NB4 (cell line): ENCODE data around the gene PRR19.
"Not testable (repeated sequence)": the region's sequence is repeated elsewhere in the genome, so short reads cannot be mapped to it uniquely, and the experiment has no call there.

Source experiments
- DNase-seq: peaks from one replicate; pipeline ENCODE4 v3.0.0; 2010; ENCODE audit warnings: low read depth
- H3K4me3 ChIP-seq: one replicate; pipeline ENCODE4 v1.5.1; 2011; ENCODE audit warnings: mild to moderate bottlenecking, low read depth, low read length, moderate library complexity
- CTCF ChIP-seq: IDR thresholded peaks from one replicate; pipeline ENCODE4 v1.5.1; 2012; ENCODE audit warnings: low read depth, low read length
- MAX ChIP-seq: IDR thresholded peaks from 2 replicates; pipeline ENCODE4 v1.6.1; 2011; ENCODE audit warnings: low read depth, low read length
- MYC ChIP-seq: IDR thresholded peaks from 2 replicates; pipeline ENCODE4 v1.6.1; 2011; ENCODE audit warnings: low read depth, low read length
- POLR2A ChIP-seq: IDR thresholded peaks from 2 replicates; pipeline ENCODE4 v1.6.1; 2011; ENCODE audit warnings: mild to moderate bottlenecking; ENCODE audit not compliant: insufficient read length; ENCODE audit errors: extremely low read depth

PRR19 gene

GRCh38 chr19:42326969-42327368 is 25.0 kb downstream of the PRR19 start:
- TF ChIP-seq MAX (no peak), POLR2A (no peak), MYC (no peak), CTCF (no peak)
- DNase-seq = no peak
- H3K4me3 ChIP-seq = no peak overlapping the region

GRCh38 chr19:42327381-42327780 is 25.4 kb downstream of the PRR19 start:
- H3K4me3 ChIP-seq = no peak overlapping the region
- TF ChIP-seq MYC = no peak
- TF ChIP-seq MAX = no peak
- TF ChIP-seq POLR2A = no peak
- no peak for TF ChIP-seq CTCF
- no peak for DNase-seq

DNA sequence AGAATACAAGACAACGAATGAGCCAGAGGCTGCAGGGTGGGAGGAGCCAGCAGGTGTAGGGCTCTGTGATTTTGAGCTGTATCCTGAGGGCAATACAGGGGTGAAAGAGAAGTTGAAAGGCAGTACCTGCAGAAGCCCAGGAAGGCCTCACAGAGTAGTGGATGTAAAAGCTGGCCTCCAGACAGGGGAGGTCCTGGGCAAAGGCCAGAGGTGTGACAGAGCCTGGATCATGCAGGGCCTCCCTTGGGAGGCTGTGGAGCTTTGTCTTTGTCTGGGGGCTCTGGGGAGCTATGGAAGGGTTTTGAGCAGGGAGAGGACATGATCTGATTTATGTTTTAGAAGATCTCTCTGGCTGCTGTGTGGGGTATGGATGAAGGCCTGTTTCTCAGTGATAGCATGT is 26.2 kb downstream of the PRR19 start:
- DNase-seq = no peak
- no peak overlapping the region for H3K4me3 ChIP-seq
- no peak for TF ChIP-seq MAX
- TF ChIP-seq POLR2A = no peak

DNA sequence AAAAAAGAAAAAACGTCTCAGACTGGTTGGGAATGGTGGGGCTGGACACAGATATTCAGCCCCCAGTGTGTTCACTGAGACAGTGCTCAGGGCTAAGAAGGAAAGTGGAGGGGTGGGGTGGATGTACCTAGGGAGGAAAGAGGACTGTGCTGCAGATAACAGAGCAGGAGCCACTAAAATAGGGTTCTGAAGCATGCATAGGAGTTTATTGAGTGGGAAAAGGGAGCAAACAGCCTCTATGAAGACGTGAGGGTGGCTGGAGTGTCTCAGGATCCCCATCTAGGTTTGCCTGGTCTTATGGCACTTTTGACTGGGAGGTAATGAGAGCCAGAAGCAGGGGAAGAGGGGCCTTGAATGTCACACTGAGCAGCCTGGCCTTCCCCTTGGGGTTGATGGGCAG is 26.9 kb downstream of the PRR19 start:
- TF ChIP-seq MYC (no peak), CTCF (no peak), MAX (no peak), POLR2A (no peak)
- no peak overlapping the region for H3K4me3 ChIP-seq
- no peak for DNase-seq

- no peak for DNase-seq
- no peak overlapping the region for H3K4me3 ChIP-seq
- no peak for TF ChIP-seq MYC
- no peak for TF ChIP-seq POLR2A
- no peak for TF ChIP-seq MAX
- no peak for TF ChIP-seq CTCF
These were observed 28.3 kb downstream of the PRR19 start for GRCh38 chr19:42330241-42330711.

GRCh38 chr19:42331333-42331732 is 29.4 kb downstream of the PRR19 start:
- DNase-seq, H3K4me3 ChIP-seq: not testable (repeated sequence)

DNA sequence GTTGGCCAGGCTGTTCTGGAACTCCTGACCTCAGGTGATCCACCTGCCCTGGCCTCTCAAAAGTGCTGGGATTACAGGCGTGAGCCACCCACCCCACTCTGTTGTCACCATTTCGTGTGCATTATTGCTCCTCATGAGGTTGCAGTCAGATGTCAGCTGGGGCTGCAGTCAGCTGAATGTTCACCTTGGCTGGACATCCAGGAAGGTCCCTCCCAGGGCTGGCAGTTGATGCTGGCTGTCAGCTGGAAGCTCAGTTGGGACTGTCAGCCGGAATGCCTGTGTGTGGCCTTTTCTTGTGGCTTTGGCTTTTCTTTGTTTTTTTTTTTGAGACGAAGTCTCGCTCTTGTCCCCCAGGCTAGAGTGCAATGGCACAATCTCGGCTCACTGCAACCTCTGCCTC is 30.1 kb downstream of the PRR19 start:
- no peak for DNase-seq
- H3K4me3 ChIP-seq = no peak overlapping the region
- TF ChIP-seq MYC (no peak), POLR2A (no peak), CTCF (no peak), MAX (no peak)
